ENCODE measurements around the gene SKAP1.
"Not testable (repeated sequence)": the region's sequence is repeated elsewhere in the genome, so short reads cannot be mapped to it uniquely, and the experiment has no call there.

The SKAP1 gene

GRCh38 chr17:48337903-48338302 is 92.1 kb downstream of the SKAP1 start:
- not testable (repeated sequence) for H3K9me3 ChIP-seq (ENCODE audit: insufficient read depth, low read depth, low read length); H3K27ac ChIP-seq (ENCODE audit: low read depth, low read length); H3K36me3 ChIP-seq (ENCODE audit: insufficient read depth, low read length); H3K9ac ChIP-seq (ENCODE audit: low read depth, low read length); H3K4me1 ChIP-seq (ENCODE audit: insufficient read depth, low read length); H3K4me3 ChIP-seq (ENCODE audit: low read length)
- peaks cover 76% of the 10 kb centered on the region for H3K27me3 ChIP-seq (ENCODE audit: insufficient read depth, low read length)
- WGBS, result 78% methylated on average over 2 of the region's 2 CpGs

- H3K27ac ChIP-seq (ENCODE audit: low read depth, low read length), result no peak overlapping the region
- WGBS, result 36% methylated on average over 1 of the region's 2 CpGs
- no peaks in the 10 kb centered on the region for H3K36me3 ChIP-seq (ENCODE audit: insufficient read depth, low read length)
- H3K27me3 ChIP-seq (ENCODE audit: insufficient read depth, low read length), result peaks cover 80% of the 10 kb centered on the region
- no peak overlapping the region for H3K9ac ChIP-seq (ENCODE audit: low read depth, low read length)
- no peaks in the 10 kb centered on the region for H3K4me1 ChIP-seq (ENCODE audit: insufficient read depth, low read length)
- no peaks in the 10 kb centered on the region for H3K9me3 ChIP-seq (ENCODE audit: insufficient read depth, low read depth, low read length)
- no peak overlapping the region for H3K4me3 ChIP-seq (ENCODE audit: low read length)
Observed at GRCh38 chr17:48336986-48337385, 93.0 kb downstream of the SKAP1 start.

GRCh38 chr17:48335858-48336500 is 94.0 kb downstream of the SKAP1 start:
- Histone ChIP-seq H3K9ac (ENCODE audit: low read depth, low read length) (no peak overlapping the region), H3K27ac (ENCODE audit: low read depth, low read length) (no peak overlapping the region), H3K4me3 (ENCODE audit: low read length) (no peak overlapping the region), H3K36me3 (ENCODE audit: insufficient read depth, low read length) (no peaks in the 10 kb centered on the region), H3K9me3 (ENCODE audit: insufficient read depth, low read depth, low read length) (no peaks in the 10 kb centered on the region), H3K27me3 (ENCODE audit: insufficient read depth, low read length) (peaks cover 83% of the 10 kb centered on the region), H3K4me1 (ENCODE audit: insufficient read depth, low read length) (no peaks in the 10 kb centered on the region)
- 3% methylated on average over 5 of the region's 5 CpGs for WGBS

DNA sequence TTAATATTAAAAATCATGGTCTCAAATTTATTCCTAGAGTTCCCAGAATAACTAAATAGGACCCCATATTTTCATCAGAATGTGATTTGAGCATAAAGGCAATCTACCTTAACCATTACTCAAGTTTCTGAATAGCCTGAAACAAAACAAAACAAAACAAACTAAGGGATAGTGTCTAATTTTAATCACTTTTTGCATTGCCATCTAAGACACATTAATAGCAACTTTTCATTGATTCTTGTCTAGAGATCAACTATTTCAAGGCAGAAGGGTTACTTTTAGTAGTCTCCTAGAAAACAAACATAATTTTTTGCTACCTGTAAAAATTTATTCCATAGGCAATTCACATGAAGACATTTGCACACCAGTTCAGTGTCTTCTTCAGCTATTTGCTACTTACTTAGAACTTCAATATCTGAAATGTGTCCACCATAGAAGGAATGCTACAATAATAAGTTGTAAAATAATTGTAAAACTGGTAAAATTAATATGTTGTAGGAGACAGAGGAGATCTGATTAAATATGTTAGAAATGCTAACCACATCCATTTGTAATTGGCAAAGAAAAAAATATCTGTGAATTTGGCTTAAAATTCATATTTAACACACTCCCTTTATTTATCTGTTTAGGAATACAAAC is 94.7 kb downstream of the SKAP1 start:
- H3K9me3 ChIP-seq (ENCODE audit: insufficient read depth, low read depth, low read length), result no peaks in the 10 kb centered on the region
- H3K4me3 ChIP-seq (ENCODE audit: low read length), result no peak overlapping the region
- peaks cover 80% of the 10 kb centered on the region for H3K27me3 ChIP-seq (ENCODE audit: insufficient read depth, low read length)
- no peaks in the 10 kb centered on the region for H3K36me3 ChIP-seq (ENCODE audit: insufficient read depth, low read length)
- no peak overlapping the region for H3K27ac ChIP-seq (ENCODE audit: low read depth, low read length)
- H3K9ac ChIP-seq (ENCODE audit: low read depth, low read length), result no peak overlapping the region
- no peaks in the 10 kb centered on the region for H3K4me1 ChIP-seq (ENCODE audit: insufficient read depth, low read length)

- H3K27me3 ChIP-seq (ENCODE audit: insufficient read depth, low read length), result peaks cover 61% of the 10 kb centered on the region
- no peak overlapping the region for H3K9ac ChIP-seq (ENCODE audit: low read depth, low read length)
- 97% methylated on average over 1 of the region's 1 CpG for WGBS
- no peaks in the 10 kb centered on the region for H3K4me1 ChIP-seq (ENCODE audit: insufficient read depth, low read length)
- H3K27ac ChIP-seq (ENCODE audit: low read depth, low read length), result no peak overlapping the region
- H3K9me3 ChIP-seq (ENCODE audit: insufficient read depth, low read depth, low read length), result no peaks in the 10 kb centered on the region
- H3K36me3 ChIP-seq (ENCODE audit: insufficient read depth, low read length), result no peaks in the 10 kb centered on the region
- H3K4me3 ChIP-seq (ENCODE audit: low read length), result no peak overlapping the region
Observed at GRCh38 chr17:48333034-48333530, 96.9 kb downstream of the SKAP1 start.

DNA sequence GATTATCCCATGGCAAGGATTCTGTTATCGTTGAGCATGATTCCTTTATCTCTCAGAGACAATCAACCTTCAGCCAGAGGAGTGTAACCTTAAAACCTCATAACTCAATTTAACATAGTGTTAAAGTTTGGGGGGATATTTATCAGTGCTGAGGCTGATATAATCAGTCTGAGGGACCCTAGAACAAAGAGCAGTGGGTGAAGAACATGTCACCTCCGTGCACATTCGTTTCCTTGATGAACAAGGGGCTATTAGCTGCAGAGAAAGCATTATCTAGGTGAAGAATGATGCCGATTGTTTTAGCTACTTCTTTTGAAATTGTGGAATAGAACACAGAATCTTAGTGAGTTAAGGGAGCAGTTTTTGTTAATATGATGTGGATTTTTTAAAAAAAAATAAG is 99.1 kb downstream of the SKAP1 start:
- Histone ChIP-seq H3K27me3 (ENCODE audit: insufficient read depth, low read length) (peaks cover 40% of the 10 kb centered on the region), H3K27ac (ENCODE audit: low read depth, low read length) (no peak overlapping the region), H3K9me3 (ENCODE audit: insufficient read depth, low read depth, low read length) (no peaks in the 10 kb centered on the region), H3K4me1 (ENCODE audit: insufficient read depth, low read length) (no peaks in the 10 kb centered on the region), H3K4me3 (ENCODE audit: low read length) (no peak overlapping the region), H3K9ac (ENCODE audit: low read depth, low read length) (no peak overlapping the region), H3K36me3 (ENCODE audit: insufficient read depth, low read length) (no peaks in the 10 kb centered on the region)
- 82% methylated on average over 4 of the region's 4 CpGs for WGBS

DNA sequence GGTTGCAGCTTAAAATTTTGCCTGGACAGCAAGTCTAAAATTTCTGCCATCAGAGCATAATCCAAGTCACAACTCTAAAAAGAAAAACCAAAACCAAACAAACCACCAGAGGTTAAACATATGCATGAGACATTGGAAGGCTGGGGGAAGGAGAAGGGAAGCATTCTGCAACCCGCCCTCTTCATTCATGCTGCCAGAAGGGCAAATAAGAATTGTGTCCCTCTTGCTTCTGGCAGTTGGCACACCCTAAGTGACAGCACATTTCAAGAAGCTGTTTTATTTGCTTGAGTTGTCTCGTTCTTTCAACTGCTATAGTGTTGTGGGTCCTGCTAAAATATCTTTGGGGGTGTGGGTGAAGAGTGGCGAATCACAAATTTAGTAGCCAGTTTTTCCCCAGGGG is 99.6 kb downstream of the SKAP1 start:
- Histone ChIP-seq H3K4me1 (ENCODE audit: insufficient read depth, low read length) (no peaks in the 10 kb centered on the region), H3K9me3 (ENCODE audit: insufficient read depth, low read depth, low read length) (no peaks in the 10 kb centered on the region), H3K9ac (ENCODE audit: low read depth, low read length) (no peak overlapping the region), H3K36me3 (ENCODE audit: insufficient read depth, low read length) (no peaks in the 10 kb centered on the region), H3K4me3 (ENCODE audit: low read length) (no peak overlapping the region), H3K27me3 (ENCODE audit: insufficient read depth, low read length) (peaks cover 43% of the 10 kb centered on the region), H3K27ac (ENCODE audit: low read depth, low read length) (no peak overlapping the region)
- 82% methylated on average over 3 of the region's 3 CpGs for WGBS

DNA sequence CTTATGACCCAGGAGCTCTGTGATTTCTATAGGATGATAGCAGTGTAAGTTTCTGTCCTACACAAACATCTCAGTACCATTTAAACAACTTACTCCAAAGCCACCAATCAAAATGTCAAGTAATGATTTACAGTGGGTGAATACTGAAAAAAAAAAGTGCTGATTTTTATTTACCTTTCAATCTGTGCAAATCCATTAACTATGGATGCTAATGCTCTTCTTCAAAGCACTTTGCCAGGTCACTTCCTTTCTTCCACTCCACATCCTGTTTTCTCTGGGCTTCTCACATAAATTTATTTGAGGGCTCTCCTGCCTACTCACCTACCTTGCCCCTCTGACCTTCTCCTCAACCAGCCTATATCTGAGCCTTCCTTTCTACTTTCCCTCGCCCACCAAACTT is 101.6 kb downstream of the SKAP1 start:
- 90% methylated on average over 1 of the region's 1 CpG for WGBS
- Histone ChIP-seq H3K36me3 (ENCODE audit: insufficient read depth, low read length) (no peaks in the 10 kb centered on the region), H3K27ac (ENCODE audit: low read depth, low read length) (no peak overlapping the region), H3K4me3 (ENCODE audit: low read length) (no peak overlapping the region), H3K9me3 (ENCODE audit: insufficient read depth, low read depth, low read length) (no peaks in the 10 kb centered on the region), H3K4me1 (ENCODE audit: insufficient read depth, low read length) (no peaks in the 10 kb centered on the region), H3K27me3 (ENCODE audit: insufficient read depth, low read length) (peaks cover 23% of the 10 kb centered on the region), H3K9ac (ENCODE audit: low read depth, low read length) (no peak overlapping the region)

DNA sequence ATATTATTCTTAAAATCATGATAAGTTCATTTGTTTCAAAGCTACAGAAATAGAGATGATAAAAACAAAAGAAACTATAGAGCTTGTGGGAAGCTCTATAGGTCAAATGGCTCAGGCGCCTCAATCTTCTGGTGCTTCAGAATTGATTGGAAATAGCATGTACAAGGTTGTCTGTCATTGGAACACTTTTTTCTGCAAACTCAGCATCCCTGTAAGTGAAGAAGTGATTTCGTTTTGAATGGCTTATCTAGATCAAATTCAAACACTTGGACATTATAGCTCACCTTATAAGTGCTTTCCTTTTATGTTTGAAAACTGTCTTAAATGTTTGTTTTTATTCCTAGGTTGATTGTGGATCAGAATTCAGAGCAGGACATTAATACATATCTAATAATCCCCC is 103.7 kb downstream of the SKAP1 start:
- H3K27me3 ChIP-seq (ENCODE audit: insufficient read depth, low read length), result peaks cover 9% of the 10 kb centered on the region
- H3K36me3 ChIP-seq (ENCODE audit: insufficient read depth, low read length), result no peaks in the 10 kb centered on the region
- H3K4me1 ChIP-seq (ENCODE audit: insufficient read depth, low read length), result no peaks in the 10 kb centered on the region
- H3K9ac ChIP-seq (ENCODE audit: low read depth, low read length), result no peak overlapping the region
- no peaks in the 10 kb centered on the region for H3K9me3 ChIP-seq (ENCODE audit: insufficient read depth, low read depth, low read length)
- WGBS, result 94% methylated on average over 1 of the region's 2 CpGs
- H3K4me3 ChIP-seq (ENCODE audit: low read length), result no peak overlapping the region
- no peak overlapping the region for H3K27ac ChIP-seq (ENCODE audit: low read depth, low read length)

GRCh38 chr17:48322060-48322459 is 108.0 kb downstream of the SKAP1 start:
- H3K4me1 ChIP-seq (ENCODE audit: insufficient read depth, low read length), result no peaks in the 10 kb centered on the region
- no peak overlapping the region for H3K27ac ChIP-seq (ENCODE audit: low read depth, low read length)
- H3K4me3 ChIP-seq (ENCODE audit: low read length), result no peak overlapping the region
- no peaks in the 10 kb centered on the region for H3K36me3 ChIP-seq (ENCODE audit: insufficient read depth, low read length)
- peaks cover 6% of the 10 kb centered on the region; the same call in 1 of the 2 replicates for H3K27me3 ChIP-seq (ENCODE audit: insufficient read depth, low read length)
- no peaks in the 10 kb centered on the region for H3K9me3 ChIP-seq (ENCODE audit: insufficient read depth, low read depth, low read length)
- no peak overlapping the region for H3K9ac ChIP-seq (ENCODE audit: low read depth, low read length)

DNA sequence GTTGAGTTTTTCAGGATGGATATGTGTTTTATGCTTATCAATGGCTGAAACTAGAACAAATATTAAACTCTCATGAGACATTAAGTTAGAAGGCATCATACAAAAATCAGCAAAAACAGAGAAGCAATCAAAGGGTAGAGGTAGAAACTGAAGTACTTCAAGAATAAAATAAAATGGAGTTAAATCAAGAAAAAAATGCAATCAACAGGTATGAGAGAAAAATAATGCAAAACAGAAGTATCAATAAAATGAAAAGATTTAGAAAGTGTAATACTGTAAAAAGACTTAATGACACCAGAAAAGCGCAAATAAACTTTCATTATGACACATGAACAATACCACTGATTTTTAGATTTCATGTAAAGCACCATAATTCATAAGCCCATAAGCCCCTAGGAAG is 112.3 kb downstream of the SKAP1 start:
- no peak overlapping the region for H3K27ac ChIP-seq (ENCODE audit: low read depth, low read length)
- H3K27me3 ChIP-seq (ENCODE audit: insufficient read depth, low read length), result peaks cover 20% of the 10 kb centered on the region; the same call in 1 of the 2 replicates
- H3K9ac ChIP-seq (ENCODE audit: low read depth, low read length), result no peak overlapping the region
- H3K9me3 ChIP-seq (ENCODE audit: insufficient read depth, low read depth, low read length), result no peaks in the 10 kb centered on the region
- no peak overlapping the region for H3K4me3 ChIP-seq (ENCODE audit: low read length)
- WGBS, result 96% methylated on average over 1 of the region's 1 CpG
- no peaks in the 10 kb centered on the region for H3K4me1 ChIP-seq (ENCODE audit: insufficient read depth, low read length)
- no peaks in the 10 kb centered on the region for H3K36me3 ChIP-seq (ENCODE audit: insufficient read depth, low read length)

Measured in HUES64 (cell line).